Skin of body (tissue), 2 donors: ENCODE measurements around the gene AS3MT. TPM values are rescaled to one million over a fixed set of nuclear protein-coding genes. Genes with fewer than 3 reads are reported as not detected.

Experiments used
- small RNA-seq: library from RNA; depleted of rRNA; stranded (forward); fragments of <200 nt; gene quantifications from one replicate; pipeline ENCODE3, GENCODE V24; 2014; ENCODE audit warnings: low replicate concordance
- total RNA-seq: library from RNA; depleted of rRNA; stranded (reverse); fragments of >200 nt; gene quantifications from one replicate; pipeline ENCODE4 v1.2.3, GENCODE V29; 2014

The AS3MT gene
- total RNA-seq, 1 donor from 2014 or later = 8.9 TPM

Small RNA genes within 50 kb of the gene (small RNA-seq; reads per million reads assigned to genes)
- gene AS3MT = not detected
- not detected for gene RF00026

Other genes starting within 250 kb of the AS3MT start
- gene TRIM8, start 225.0 kb upstream of the AS3MT start, total RNA-seq = 49.2 TPM
- 6.2 TPM for gene ARL3, start 155.1 kb upstream of the AS3MT start, total RNA-seq
- 7.1 TPM for gene SFXN2, start 154.8 kb upstream of the AS3MT start, total RNA-seq
- gene WBP1L, start 125.5 kb upstream of the AS3MT start, total RNA-seq = 34.0 TPM
- gene CYP17A1, start 32.1 kb upstream of the AS3MT start, total RNA-seq = not detected
- gene BORCS7, start 15.2 kb upstream of the AS3MT start, total RNA-seq = 24.8 TPM
- gene CNNM2, start 48.8 kb downstream of the AS3MT start, total RNA-seq = 5.4 TPM